Loucy (cell line): ENCODE results near the gene CLSTN2.

Experiments
- CTCF ChIP-seq: fragments of 200-600 bp; sonication (generic); conservative IDR thresholded peaks from 2 replicates; pipeline ENCODE4 v1.5.1; 2014; ENCODE audit warnings: mild to moderate bottlenecking, antibody characterized with exemption, low read length
- EZH2phosphoT487 ChIP-seq: fragments of 200-600 bp; IDR thresholded peaks from 2 replicates; pipeline ENCODE4 v1.6.1; 2018; ENCODE audit warnings: antibody characterized with exemption, mild to moderate bottlenecking, moderate library complexity, borderline replicate concordance

- TF ChIP-seq CTCF: no peak
- no peak for TF ChIP-seq EZH2phosphoT487
Observed at GRCh38 chr3:140614001-140614400, 679.0 kb downstream of the CLSTN2 start.
